RWPE2 (cell line): Measurements from ENCODE around the gene RASL10B.
A peak's percentile ranks its signal among the peaks of the same experiment; 100 is the strongest.

ENCODE experiments used
- ATAC-seq: fragments of 200-7000 bp; cut with Tn5 transposase; 3 replicates; pipeline ENCODE4 v1.9.1; 2021; ENCODE audit warnings: low read depth
- DNase-seq: peaks from one replicate; pipeline ENCODE4 v3.0.0-alpha.2; 2020; ENCODE audit warnings: low spot score
- H3K27ac ChIP-seq: fragments of 450-650 bp; 2 replicates; pipeline ENCODE4 v1.5.1; 2017; ENCODE audit warnings: mild to moderate bottlenecking; ENCODE audit not compliant: poor library complexity, severe bottlenecking
- H3K27me3 ChIP-seq: fragments of 250-450 bp; sonication (Bioruptor Pico); 2 replicates; pipeline ENCODE4 v1.5.1; 2021; ENCODE audit warnings: mild to moderate bottlenecking, moderate library complexity; ENCODE audit not compliant: insufficient read depth, poor library complexity, severe bottlenecking
- H3K36me3 ChIP-seq: fragments of 250-450 bp; sonication (Bioruptor Pico); 2 replicates; pipeline ENCODE4 v1.5.1; 2020; ENCODE audit warnings: low read depth, mild to moderate bottlenecking, moderate library complexity
- H3K4me1 ChIP-seq: fragments of 250-450 bp; sonication (Bioruptor Pico); 2 replicates; pipeline ENCODE4 v1.5.1; 2021; ENCODE audit warnings: mild to moderate bottlenecking, moderate library complexity; ENCODE audit not compliant: insufficient read depth, poor library complexity, severe bottlenecking
- H3K4me3 ChIP-seq: fragments of 250-450 bp; sonication (Bioruptor Pico); 2 replicates; pipeline ENCODE4 v1.5.1; 2021; ENCODE audit warnings: mild to moderate bottlenecking, moderate library complexity; ENCODE audit not compliant: severe bottlenecking
- H3K9me3 ChIP-seq: fragments of 250-450 bp; sonication (Bioruptor Pico); 2 replicates; pipeline ENCODE4 v1.5.1; 2021; ENCODE audit warnings: mild to moderate bottlenecking, moderate library complexity; ENCODE audit not compliant: severe bottlenecking
- TF ChIP-seq, protein P1 (sequence below): fragments of 450-650 bp; IDR thresholded peaks from one replicate; pipeline ENCODE4 v1.5.1; 2017; ENCODE audit warnings: mild to moderate bottlenecking, moderate library complexity; ENCODE audit not compliant: poor library complexity, severe bottlenecking

The RASL10B gene

DNA sequence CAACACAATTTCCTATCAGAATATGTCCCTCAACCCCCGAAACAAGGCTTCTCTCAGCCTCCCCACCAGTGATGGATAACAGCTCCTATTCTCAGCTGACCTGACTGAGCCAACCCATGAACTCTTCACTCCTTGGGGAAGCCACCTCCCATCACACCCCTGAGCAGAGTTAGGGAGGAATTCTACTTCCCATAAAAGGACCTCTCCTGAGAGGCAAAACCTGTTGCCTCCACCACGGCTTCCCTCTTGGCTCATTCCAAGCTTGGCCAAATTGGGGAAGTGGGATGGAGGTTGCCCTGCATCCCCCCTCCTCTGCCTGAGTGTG, 5.7 kb upstream of the RASL10B start:
- H3K4me1 ChIP-seq = no peaks in the 10 kb centered on the region
- H3K36me3 ChIP-seq = peaks cover 44% of the 10 kb centered on the region
- H3K9me3 ChIP-seq = no peaks in the 10 kb centered on the region
- no peak for DNase-seq
- 0 out of 3 replicates have a peak, but pooled peaks have one; percentile 18 for ATAC-seq
- H3K27me3 ChIP-seq = no peaks in the 10 kb centered on the region
- H3K27ac ChIP-seq = no peak overlapping the region
- TF ChIP-seq, protein P1, sequence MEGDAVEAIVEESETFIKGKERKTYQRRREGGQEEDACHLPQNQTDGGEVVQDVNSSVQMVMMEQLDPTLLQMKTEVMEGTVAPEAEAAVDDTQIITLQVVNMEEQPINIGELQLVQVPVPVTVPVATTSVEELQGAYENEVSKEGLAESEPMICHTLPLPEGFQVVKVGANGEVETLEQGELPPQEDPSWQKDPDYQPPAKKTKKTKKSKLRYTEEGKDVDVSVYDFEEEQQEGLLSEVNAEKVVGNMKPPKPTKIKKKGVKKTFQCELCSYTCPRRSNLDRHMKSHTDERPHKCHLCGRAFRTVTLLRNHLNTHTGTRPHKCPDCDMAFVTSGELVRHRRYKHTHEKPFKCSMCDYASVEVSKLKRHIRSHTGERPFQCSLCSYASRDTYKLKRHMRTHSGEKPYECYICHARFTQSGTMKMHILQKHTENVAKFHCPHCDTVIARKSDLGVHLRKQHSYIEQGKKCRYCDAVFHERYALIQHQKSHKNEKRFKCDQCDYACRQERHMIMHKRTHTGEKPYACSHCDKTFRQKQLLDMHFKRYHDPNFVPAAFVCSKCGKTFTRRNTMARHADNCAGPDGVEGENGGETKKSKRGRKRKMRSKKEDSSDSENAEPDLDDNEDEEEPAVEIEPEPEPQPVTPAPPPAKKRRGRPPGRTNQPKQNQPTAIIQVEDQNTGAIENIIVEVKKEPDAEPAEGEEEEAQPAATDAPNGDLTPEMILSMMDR = no peak
- H3K4me3 ChIP-seq = no peak overlapping the region

GRCh38 chr17:35726127-35726952, 5.1 kb upstream of the RASL10B start:
- DNase-seq (no peak), ATAC-seq (peak; percentile 64)
- TF ChIP-seq, protein P1 = no peak

DNA sequence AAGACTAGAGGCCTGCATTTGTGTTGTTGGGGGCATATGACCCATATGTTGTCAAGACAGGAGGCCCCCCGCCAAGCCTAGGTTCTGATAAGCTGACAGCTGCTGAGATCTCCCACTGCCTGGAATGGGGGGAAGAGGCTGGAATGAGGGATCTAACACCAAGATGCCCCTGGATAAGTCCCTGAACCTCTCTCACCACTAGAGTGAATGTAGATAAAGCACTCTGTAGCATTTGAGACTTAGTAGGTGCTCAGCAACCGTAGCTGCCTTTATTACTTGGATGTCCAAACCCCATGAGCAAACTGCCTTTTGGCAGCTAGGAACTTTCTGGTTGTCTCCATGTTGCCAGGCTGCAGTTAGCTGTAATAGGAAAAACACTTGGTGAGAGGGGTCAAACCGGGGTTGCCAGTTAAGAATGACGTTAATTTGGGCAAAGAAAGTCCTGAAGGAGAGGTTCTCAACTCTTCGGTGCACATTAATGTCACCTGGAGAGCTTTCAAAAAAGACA, 4.4 kb upstream of the RASL10B start:
- H3K36me3 ChIP-seq = peaks cover 34% of the 10 kb centered on the region
- no peaks in the 10 kb centered on the region for H3K27me3 ChIP-seq
- H3K4me3 ChIP-seq = no peak overlapping the region
- DNase-seq (no peak), ATAC-seq (no peak)
- TF ChIP-seq, protein P1 = no peak
- no peaks in the 10 kb centered on the region for H3K9me3 ChIP-seq
- H3K27ac ChIP-seq = peak overlapping the region; percentile 12
- no peaks in the 10 kb centered on the region for H3K4me1 ChIP-seq

More at GRCh38 chr17:35726127-35726952, 5.1 kb upstream of the RASL10B start:
- H3K9me3 ChIP-seq = no peaks in the 10 kb centered on the region
- H3K36me3 ChIP-seq = peaks cover 41% of the 10 kb centered on the region
- no peaks in the 10 kb centered on the region for H3K27me3 ChIP-seq
- no peak overlapping the region for H3K4me3 ChIP-seq
- peak overlapping the region; percentile 12 for H3K27ac ChIP-seq
- H3K4me1 ChIP-seq = no peaks in the 10 kb centered on the region

- ATAC-seq (no peak), DNase-seq (no peak)
- Histone ChIP-seq H3K9me3 (no peaks in the 10 kb centered on the region), H3K36me3 (peaks cover 28% of the 10 kb centered on the region), H3K4me1 (no peaks in the 10 kb centered on the region), H3K4me3 (no peak overlapping the region), H3K27ac (no peak overlapping the region), H3K27me3 (no peaks in the 10 kb centered on the region)
- TF ChIP-seq, protein P1 = no peak
These were observed 3.8 kb upstream of the RASL10B start for GRCh38 chr17:35727635-35728034.

DNA sequence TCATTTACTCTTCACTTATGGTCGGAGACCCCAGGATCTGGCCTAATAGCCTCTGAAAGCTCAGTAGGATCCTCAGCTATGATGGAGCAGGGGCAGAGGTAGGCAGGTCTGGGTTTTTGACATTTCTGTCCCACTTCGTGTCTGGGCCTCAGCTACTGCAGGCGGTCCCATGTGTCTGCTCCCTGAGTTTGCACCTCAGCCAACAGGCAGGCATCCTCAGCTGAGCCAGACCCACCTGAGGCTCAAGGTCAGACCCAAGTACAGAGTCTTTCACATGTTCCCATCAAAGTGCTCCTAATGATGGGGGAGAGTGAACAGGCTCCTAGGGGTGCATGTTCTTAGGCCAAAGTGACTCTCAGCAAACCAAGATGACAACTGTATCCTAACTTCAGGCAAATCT, 2.9 kb upstream of the RASL10B start:
- H3K27ac ChIP-seq = no peak overlapping the region
- H3K9me3 ChIP-seq = no peaks in the 10 kb centered on the region
- no peak overlapping the region for H3K4me3 ChIP-seq
- ATAC-seq = no peak
- DNase-seq = no peak
- H3K27me3 ChIP-seq = no peaks in the 10 kb centered on the region
- TF ChIP-seq, protein P1 = no peak
- no peaks in the 10 kb centered on the region for H3K4me1 ChIP-seq
- peaks cover 18% of the 10 kb centered on the region for H3K36me3 ChIP-seq
